GM18499 (cell line): Measurements from ENCODE around the gene EPHB2.
"Not testable (repeated sequence)": the region's sequence is repeated elsewhere in the genome, so short reads cannot be mapped to it uniquely, and the experiment has no call there.

ENCODE experiments used
- ATAC-seq: cut with Tn5 transposase; IDR thresholded peaks from one replicate; pipeline ENCODE4 v1.9.1; 2021; ENCODE audit warnings: moderate number of reproducible peaks; ENCODE audit not compliant: insufficient read depth, unreplicated experiment

EPHB2 gene

DNA sequence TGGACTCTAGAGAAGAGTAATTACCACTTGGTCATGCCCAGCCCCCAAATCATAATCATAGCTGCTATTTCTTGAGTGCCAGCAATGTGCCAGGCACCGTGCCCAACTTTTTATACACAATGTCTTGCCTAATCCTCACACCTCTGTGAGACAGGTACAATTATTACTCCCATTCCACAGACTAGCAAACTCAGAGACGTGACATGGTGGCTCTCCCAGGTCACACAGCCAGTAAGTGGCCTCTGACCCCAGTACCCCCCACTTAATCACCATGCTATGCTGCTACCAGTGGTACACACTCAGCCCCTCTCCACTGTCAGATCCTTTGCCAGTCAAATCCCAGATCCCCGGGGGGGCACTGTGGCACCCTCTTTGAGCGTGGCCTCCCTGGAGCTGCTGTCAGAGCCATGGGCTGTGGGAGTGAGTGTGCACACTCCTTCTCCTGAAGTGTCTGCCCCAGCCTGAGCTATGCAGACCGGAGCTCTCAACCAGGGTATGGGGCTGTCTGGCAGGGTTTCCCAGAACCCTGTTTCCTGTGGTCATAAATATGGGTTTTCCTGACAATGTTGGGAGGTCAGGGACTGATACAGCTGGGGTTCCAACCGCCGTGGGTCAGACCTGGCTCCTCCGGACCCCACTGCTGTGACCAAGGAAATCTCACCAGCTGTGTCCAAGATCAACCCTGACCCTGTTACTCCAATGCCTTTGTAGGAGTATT is 210.3 kb downstream of the EPHB2 start:
- ATAC-seq = no peak

DNA sequence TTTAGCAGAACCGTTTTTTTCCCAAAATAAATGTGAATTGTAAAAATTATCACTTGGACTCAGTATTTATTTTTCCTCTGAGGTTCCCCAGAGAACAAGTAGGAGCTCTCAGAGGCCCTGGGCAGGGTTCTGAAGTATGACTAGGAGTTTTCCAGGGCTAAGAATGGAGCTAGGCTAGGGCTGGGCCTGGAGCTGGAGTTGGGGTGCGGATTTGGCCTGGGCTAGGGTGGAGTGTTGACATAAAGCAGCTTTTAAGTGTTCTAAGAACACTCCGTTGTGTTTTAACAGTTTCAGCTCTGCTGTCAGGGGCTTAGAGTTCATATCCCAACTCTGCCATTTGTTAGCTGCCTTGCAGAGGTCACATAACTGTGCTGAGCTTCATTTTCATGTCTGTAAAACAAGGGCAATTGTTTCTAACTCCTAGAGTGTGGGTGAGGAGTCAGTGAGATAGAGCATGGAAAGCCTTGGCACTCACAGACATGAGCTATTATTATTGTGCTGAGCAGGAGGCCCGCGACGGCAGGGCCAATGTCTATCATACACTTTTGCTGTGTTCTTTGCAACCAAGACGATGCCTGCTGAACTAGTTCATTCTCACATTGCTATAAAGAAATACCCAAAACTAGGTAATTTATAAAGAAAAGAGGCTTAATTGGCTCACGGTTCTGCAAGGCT is 210.9 kb downstream of the EPHB2 start:
- ATAC-seq = no peak

DNA sequence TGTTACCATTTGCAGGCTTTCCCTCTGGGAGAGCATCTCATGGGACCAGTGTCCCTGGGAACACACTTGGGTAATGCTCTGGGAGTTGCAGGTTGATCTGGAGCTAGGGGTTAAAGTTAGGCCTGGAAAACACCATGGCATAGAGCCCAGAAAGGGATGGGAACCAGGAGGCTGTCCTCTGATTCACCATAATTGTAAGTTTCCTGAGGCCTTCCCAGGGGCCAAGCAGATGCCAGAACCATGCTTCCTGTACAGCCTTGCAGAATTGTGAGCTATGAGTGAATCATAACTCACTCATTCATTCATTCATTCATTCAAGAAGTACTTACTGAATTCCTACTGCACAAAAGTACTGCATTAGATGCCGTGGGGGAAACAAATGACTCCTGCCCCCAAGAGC is 212.0 kb downstream of the EPHB2 start:
- no peak for ATAC-seq

DNA sequence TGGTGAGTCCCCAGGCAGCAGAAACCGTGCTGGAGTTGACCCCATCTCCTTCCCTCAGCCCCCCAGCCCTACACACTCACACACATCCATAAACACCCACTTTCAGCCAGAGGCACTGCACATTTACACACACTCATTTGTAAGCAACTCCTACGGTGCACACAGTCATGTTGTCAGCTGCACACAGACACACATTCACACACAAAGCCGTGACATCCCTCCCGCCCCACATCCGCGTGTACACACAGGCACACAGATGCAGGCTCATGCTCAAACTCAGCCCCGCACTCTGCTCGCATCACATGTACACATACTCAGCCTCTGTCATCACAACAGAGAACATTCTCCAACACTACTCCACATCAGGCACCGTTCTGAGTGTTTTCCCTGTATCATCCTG is 214.5 kb downstream of the EPHB2 start:
- ATAC-seq = no peak

DNA sequence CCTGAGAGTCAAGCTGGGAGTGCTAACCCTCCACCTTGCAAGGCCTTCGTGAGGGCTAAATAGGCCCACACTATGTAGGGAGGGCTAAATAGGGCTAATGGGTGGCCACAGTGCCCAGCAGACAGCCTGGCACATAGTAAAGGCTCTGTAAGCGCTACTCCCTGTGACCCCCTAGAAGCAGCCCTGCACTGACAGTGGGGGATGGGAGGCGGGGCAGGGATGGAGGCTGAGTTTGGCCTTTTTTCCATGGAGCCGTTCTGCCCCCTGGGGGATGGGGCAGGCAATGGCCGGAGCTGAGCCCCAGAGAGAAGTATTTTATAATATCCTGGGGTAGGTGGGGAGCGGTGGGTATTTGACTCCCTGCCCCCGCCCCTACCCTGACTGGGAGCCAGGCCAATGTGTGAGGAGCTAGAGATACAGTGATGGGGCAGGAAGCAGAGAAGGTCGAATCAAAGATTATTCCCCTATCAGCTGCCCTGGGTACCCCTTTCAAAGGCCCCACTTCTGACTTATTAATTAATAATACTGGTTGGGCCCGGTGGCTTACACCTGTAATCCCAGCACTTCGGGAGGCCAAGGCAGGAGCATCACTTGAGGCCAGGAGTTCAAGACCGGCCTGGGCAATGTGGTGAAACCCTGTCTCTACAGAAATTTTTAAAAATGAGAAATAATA is 219.7 kb downstream of the EPHB2 start:
- no peak for ATAC-seq

DNA sequence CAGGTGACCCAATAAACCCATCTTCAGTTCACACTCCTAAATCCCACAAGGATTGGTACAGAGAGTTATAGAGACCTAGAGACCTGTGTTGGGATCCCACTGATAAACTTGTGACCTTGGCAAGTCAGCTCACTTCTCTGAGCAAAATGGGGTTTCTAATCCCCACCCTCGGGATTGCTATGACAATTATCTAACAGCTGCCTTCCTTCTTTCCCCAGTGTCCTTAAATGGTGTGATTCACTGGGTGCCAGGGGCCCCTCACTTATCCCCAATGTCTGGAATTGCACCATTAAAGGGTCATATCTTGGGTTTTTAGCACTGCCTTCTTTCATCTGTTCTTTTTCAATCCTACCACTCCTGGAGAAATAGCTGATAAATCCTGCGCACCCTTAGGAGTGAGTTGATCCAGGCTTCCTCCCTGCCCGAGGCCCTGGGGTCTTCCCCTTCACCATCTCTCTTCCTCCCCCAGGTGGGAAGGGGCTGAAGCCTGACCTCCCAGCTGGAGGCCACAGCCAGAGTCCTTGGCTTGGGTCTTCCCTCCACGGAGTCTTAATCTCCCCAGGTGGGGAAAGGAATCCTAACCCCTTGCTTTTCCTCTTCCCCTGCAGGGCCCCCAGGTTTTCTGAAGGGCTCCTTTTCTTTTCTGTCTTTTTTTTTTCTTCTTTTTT is 222.3 kb downstream of the EPHB2 start:
- ATAC-seq = no peak

DNA sequence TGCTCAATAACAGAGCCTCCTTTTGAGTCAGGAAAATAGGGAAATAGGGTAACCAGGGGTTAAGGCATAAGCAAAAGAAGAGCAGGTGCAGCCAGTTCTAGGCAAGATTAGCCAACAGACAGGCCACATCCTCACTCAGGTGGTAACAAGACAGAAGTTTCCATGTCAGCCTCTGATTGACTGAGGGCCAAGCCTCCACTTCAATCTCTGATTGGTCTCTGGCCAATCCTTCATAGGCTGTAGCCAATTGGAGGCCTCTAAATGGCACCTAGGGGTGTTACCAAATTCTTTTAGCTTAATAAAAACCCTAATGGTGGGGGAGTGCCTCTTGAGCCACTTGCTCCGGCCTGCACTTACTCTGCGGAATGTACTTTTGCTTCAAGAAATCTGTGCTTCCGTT is 224.8 kb downstream of the EPHB2 start:
- ATAC-seq = no peak

DNA sequence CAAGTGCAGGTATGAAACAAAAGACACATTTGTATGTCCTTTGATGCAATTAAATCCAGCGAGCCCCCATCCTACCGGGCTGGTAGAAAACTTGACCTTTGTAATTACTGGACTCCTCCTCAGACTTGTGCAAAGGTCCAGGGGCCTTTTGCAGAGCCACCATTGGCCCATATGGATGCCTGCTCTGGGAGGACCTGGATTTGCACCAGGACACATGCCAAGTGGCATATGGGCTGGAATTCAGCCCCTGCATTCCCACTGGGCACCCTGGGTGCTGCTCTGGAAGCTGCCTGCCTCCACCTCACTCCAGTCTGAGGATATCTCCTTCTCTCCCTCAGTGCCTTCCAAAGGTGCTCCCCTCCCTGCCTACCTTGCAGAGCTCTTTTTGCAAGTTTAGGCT is 226.0 kb downstream of the EPHB2 start:
- no peak for ATAC-seq

DNA sequence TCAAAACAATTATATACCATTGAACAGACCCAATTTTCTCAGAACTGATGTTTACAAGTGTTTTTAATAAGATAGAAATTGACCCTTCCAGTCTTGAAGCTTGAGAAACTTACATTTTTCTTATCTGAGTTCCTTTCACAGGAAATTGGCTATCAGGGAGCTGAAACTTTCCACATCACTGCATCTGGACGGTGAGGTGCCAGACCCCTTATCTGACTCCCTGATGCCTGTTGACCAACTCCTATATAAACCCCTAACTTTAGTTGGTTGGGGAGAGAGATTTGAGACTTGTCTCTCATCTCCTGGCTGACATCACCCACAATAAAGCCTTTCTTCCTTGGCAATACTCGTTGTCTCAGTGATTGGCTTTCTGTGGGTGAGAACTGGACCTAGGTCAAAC is 230.6 kb downstream of the EPHB2 start:
- ATAC-seq = no peak

DNA sequence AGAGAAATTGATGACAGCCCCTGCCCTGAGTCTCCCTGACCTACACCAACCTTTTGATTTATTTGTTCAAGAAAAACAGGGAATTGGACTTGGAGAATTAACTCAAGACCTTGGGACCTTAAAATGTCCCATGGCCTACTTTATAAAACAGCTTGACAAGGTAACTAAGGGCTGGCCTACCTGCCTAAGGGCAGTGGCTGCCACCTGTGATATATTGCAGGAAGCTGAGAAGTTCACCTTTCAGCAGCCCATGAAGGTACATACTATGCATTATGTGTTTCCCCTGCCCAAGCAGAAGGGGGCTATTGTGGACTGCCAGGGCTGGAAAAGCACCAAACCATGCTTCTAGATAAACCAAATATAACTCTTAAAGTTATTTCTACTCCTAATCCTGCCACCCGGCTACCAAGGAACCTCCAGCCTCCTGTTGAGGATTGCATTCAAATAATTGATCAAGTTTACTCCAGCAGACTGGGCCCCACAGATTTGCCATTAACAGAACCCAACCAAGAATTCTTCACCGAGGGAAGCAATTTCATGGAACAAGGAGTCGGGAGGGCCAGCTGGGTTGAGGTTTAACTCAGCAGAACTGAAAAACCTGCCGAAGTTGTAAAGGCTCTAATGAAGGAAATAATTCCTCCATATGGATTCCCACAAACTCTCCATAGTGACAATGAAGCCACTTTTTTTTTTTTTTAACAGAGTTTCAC is 233.9 kb downstream of the EPHB2 start:
- ATAC-seq = no peak

DNA sequence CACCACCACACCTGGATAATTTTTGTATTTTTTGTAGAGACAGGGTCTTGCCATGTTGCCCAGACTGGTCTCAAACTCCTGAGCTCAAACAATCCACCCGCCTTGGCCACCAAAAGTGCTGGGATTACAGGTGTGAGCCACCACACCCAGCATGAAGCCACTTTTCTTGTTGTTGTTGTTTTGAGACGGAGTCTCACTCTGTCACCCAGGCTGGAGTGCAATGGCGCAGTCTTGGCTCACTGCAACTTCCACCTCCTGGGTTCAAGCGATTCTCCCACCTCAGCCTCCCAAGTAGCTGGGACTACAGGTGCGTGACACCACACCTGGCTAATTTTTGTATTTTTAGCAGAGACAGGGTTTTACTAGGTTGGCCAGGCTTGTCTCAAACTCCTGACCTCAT is 234.5 kb downstream of the EPHB2 start:
- ATAC-seq = not testable (repeated sequence)

DNA sequence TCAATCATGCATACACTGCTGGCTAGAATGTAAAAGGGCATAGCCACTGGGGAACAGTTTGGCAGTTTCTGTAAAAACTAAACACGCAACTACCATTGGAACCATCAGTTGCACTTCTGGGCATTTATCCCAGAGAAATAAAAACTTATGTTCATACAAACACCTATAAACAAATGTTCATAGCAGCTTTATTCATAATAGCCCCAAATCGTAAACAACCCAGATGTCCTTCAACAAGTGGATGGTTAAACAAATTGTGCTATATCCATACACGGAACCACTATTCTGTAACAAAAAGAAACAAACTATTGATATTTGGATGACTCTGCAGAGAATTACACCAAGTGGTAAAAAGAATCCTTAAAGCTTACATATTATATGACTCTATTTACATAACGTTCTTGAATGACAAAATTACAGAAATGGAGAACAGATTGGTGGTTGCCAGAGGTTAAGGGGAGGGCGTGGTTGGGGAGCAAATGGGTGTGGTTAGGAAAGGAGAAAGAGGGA is 239.2 kb downstream of the EPHB2 start:
- ATAC-seq = no peak

DNA sequence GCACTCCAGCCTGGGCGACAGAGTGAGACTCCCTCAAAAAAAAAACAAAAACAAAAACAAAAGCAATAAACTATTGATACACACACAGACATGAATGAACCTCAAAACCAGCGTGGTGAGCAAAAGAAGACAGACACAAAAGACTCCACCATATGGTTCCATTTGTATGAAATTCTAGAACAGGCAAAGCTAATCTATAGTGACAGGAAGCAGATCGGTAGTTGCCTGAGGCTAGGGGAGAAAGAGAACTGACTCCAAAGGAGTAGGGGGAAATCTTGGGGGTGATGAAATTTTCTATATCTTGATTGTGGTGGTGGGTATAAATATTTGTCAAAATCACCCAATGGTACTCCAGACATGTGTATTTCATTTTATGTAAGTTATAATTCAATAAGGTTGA is 241.2 kb downstream of the EPHB2 start:
- ATAC-seq = no peak

DNA sequence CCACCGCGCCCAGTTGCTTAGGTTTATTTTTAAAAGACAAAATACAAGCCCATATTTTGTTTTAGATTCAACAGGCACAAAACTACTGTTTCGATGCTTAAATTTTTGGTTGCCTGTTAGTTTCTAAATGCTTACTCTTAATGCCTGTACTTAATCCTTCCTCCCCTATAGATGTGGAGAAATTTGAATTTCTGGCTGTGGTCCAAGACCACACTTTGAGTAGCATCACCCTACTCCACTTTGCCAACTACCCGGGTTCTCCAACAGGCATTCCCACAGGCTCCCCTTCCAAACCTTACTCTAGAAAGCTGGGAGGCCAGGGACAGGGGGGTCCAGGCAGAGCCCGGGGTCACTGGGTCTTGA is 242.0 kb downstream of the EPHB2 start:
- ATAC-seq = no peak

DNA sequence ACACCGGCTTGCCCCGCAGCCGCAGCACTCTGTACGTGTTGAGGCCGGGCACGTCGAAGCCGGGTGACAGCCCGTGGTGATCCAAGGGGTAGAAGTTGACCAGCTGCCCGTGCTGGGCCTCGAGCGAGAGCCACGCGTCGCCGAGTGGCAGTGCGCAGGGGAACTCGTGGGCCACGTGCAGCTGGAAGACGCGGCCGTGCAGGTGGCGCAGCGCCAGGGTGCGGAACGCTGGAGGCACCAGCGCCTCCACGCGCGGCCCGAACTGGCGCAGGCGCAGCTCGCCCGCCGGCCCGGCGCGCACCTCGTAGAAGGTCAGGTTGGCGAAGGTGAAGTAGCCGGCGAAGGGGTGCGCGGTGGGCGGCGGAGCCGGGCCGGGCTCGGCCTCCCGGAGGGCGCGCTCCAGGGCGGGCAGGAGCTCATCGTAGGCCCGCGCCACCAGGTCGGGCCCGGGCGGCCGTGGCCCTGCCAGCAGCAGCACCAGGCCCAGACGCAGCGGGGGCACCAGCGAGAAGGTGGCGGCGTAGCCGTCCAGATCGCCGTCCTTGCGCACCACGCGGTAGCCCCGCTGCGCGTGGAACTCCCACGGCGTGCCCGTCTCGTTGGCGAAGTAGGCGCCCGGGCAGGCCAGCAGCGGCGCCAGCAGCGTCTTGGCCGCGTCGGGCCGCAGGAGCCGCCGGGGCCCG is 242.6 kb downstream of the EPHB2 start:
- no peak for ATAC-seq

DNA sequence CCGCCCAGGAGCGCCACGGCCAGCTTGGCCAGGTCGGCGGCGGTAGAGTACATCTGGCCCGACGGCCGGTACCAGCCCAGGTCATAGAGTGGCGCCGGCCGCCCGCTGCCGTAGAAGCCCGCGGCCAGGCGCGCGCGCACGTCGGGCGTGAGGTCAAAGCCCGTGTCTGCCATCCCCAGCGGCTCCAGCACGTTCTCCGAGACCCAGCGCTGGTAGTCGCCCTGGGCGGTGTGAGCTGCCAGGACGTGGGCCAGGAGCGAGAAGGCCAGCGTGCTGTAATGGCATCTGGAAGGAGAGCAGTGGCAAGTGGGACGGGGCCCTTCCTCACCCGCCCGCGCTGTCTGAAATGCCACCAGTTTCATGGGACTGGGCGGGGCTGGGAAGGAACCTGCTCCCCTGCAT is 243.1 kb downstream of the EPHB2 start:
- no peak for ATAC-seq

DNA sequence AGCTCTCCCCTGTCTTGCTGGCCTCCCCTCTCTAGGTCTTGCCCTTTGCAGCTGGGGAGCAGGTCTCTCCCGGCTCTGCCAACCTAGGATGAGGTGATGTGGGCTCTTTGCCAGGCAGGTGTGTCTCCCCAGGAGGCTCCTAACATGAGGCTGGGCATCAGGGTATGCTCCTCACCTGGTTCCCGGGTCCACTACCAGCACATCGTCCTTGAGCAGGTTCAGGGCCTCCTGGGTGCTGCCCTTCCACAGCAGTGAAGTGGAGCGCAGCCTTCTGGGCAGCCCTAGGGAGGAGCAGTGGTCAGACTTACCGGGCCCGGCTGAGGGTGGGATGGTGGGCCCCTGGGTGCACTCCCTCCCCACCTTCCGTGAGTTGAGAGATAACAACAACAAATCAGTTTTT is 244.5 kb downstream of the EPHB2 start:
- ATAC-seq = no peak

DNA sequence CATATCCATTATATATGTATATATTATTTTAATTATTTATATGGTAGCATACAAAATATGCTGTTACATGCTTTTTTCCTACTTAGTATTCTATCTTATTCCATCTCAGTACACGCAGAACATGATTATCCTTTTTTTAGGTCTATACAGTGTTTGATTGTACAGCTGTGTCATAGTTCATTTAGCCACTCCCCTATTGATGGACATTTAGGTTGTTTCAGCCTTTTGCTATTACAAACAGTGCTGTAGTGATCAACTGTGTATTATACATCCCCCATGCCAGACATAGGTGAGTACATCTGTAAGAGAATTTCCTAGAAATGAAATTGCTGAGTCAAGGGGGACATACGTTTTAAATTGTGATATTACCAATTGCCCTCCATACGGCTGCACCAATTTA is 246.4 kb downstream of the EPHB2 start:
- ATAC-seq = no peak

DNA sequence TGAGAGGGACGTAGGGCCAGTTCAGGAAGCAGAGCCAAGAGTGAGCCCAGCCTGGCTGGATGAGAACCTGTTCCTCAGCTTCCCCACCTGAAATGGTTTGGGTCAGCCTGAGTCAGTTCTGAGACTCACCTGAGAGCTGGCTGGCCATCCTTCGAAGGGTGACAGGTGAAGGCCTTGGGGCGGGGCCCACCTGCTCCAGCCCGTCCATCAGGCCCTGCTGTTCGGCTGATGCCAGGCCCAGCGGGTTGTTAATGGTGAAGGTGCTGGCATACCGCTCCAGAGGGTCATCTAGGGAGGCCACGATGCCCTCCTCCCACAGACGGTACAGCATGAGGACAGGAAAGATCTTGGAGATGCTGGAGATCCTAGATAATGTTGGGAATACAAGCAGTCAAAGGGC is 247.9 kb downstream of the EPHB2 start:
- no peak for ATAC-seq
